Ascending aorta (tissue), 2 donors: ENCODE results near the gene CNGA2. TPM values are rescaled to one million over a fixed set of nuclear protein-coding genes. Genes with fewer than 3 reads are reported as not detected.

Source experiments
- DNase-seq, 2 donors: peaks; one replicate each; pipeline ENCODE4 v3.0.0-alpha.2; 2019; ENCODE audit warnings: low spot score in 2 of 2
- H3K27ac ChIP-seq, 2 donors: fragments of 200-600 bp; sonication (generic); one replicate each; pipeline ENCODE4 v1.5.1; 2016 to 2017; ENCODE audit warnings: mild to moderate bottlenecking in 1 of 2
- H3K27me3 ChIP-seq: fragments of 200-600 bp; sonication (generic); one replicate; pipeline ENCODE4 v1.5.1; 2017
- H3K36me3 ChIP-seq, 2 donors: fragments of 200-600 bp; sonication (generic); one replicate each; pipeline ENCODE4 v1.5.1; 2016
- H3K4me1 ChIP-seq, 2 donors: fragments of 200-600 bp; sonication (generic); one replicate each; pipeline ENCODE4 v1.5.1; 2016 to 2017; ENCODE audit warnings: mild to moderate bottlenecking in 1 of 2
- H3K4me3 ChIP-seq, 2 donors: fragments of 200-600 bp; sonication (generic); one replicate each; pipeline ENCODE4 v1.5.1; 2016 to 2017; ENCODE audit warnings: mild to moderate bottlenecking in 1 of 2
- H3K9me3 ChIP-seq, 2 donors: fragments of 200-600 bp; sonication (generic); one replicate each; pipeline ENCODE4 v1.5.1; 2016
- CTCF ChIP-seq, 3 experiments: fragments of 200-600 bp in 2 of 3; fragments of 450-650 bp in 1 of 3; sonication (generic) in 2 of 3; IDR thresholded peaks; one replicate each; pipeline ENCODE4 v1.5.1; 2016 to 2019; ENCODE audit warnings: antibody characterized with exemption in 3 of 3, mild to moderate bottlenecking in 1 of 3, moderate library complexity in 1 of 3
- intact Hi-C: fragments of 100-400 bp; cut with DNase I; formaldehyde crosslinking; loops from one replicate; pipeline ENCODE4 v1.15.1; 2023
- total RNA-seq: library from RNA; depleted of rRNA; stranded (reverse); fragments of >200 nt; gene quantifications from one replicate; pipeline ENCODE4 v1.1.0, GENCODE V29; 2016

Gene CNGA2
- total RNA-seq, 1 donor from 2014 or later, result not detected

GRCh38 chrX:151762802-151763201 lies 28.3 kb downstream of the CNGA2 start:
- H3K27ac ChIP-seq, result no peak overlapping the region
- H3K4me1 ChIP-seq, result no peaks in the 10 kb centered on the region
- no peaks in the 10 kb centered on the region for H3K27me3 ChIP-seq
- no peak for TF ChIP-seq CTCF (IDR thresholded peaks at IDR 0.05)
- no peak for DNase-seq
- intact Hi-C loops, result no loop called here
- no peaks in the 10 kb centered on the region for H3K9me3 ChIP-seq
- H3K4me3 ChIP-seq, result no peak overlapping the region
- no peaks in the 10 kb centered on the region for H3K36me3 ChIP-seq

GRCh38 chrX:151763711-151764110 lies 29.2 kb downstream of the CNGA2 start:
- no peaks in the 10 kb centered on the region for H3K27me3 ChIP-seq

GRCh38 chrX:151765026-151765425 lies 30.5 kb downstream of the CNGA2 start:
- H3K4me1 ChIP-seq, result no peaks in the 10 kb centered on the region
- no peaks in the 10 kb centered on the region for H3K36me3 ChIP-seq
- H3K27me3 ChIP-seq, result no peaks in the 10 kb centered on the region
- intact Hi-C loops, result no loop called here
- H3K4me3 ChIP-seq, result no peak overlapping the region
- no peak overlapping the region for H3K27ac ChIP-seq
- DNase-seq, result no peak
- H3K9me3 ChIP-seq, result no peaks in the 10 kb centered on the region
- no peak for TF ChIP-seq CTCF (IDR thresholded peaks at IDR 0.05)

More at GRCh38 chrX:151763711-151764110, 29.2 kb downstream of the CNGA2 start:
- DNase-seq, result no peak
- intact Hi-C loops, result no loop called here
- Histone ChIP-seq H3K4me1 (no peaks in the 10 kb centered on the region), H3K4me3 (no peak overlapping the region), H3K36me3 (no peaks in the 10 kb centered on the region), H3K27ac (no peak overlapping the region), H3K9me3 (no peaks in the 10 kb centered on the region)
- no peak for TF ChIP-seq CTCF (IDR thresholded peaks at IDR 0.05)

GRCh38 chrX:151771726-151772125 lies 37.2 kb downstream of the CNGA2 start:
- Histone ChIP-seq H3K36me3 (no peaks in the 10 kb centered on the region), H3K4me3 (no peak overlapping the region), H3K27ac (no peak overlapping the region), H3K27me3 (no peaks in the 10 kb centered on the region), H3K4me1 (no peaks in the 10 kb centered on the region), H3K9me3 (no peaks in the 10 kb centered on the region)
- DNase-seq, result no peak
- intact Hi-C loops, result no loop called here
- TF ChIP-seq CTCF (IDR thresholded peaks at IDR 0.05), result no peak

GRCh38 chrX:151773434-151773833 lies 38.9 kb downstream of the CNGA2 start:
- H3K9me3 ChIP-seq, result no peaks in the 10 kb centered on the region
- DNase-seq, result no peak
- TF ChIP-seq CTCF (IDR thresholded peaks at IDR 0.05), result no peak
- H3K4me3 ChIP-seq, result no peak overlapping the region
- intact Hi-C loops, result no loop called here
- no peak overlapping the region for H3K27ac ChIP-seq
- H3K36me3 ChIP-seq, result no peaks in the 10 kb centered on the region
- no peaks in the 10 kb centered on the region for H3K27me3 ChIP-seq
- no peaks in the 10 kb centered on the region for H3K4me1 ChIP-seq

- intact Hi-C loops, result no loop called here
- peak in 1 of 2 donors; percentile 7 for DNase-seq
Measured at GRCh38 chrX:151774421-151774820, 39.9 kb downstream of the CNGA2 start.

More at GRCh38 chrX:151774421-151774820, 39.9 kb downstream of the CNGA2 start:
- Histone ChIP-seq H3K4me1 (no peaks in the 10 kb centered on the region), H3K4me3 (no peak overlapping the region), H3K9me3 (no peaks in the 10 kb centered on the region), H3K27me3 (no peaks in the 10 kb centered on the region), H3K27ac (no peak overlapping the region), H3K36me3 (no peaks in the 10 kb centered on the region)
- no peak for TF ChIP-seq CTCF (IDR thresholded peaks at IDR 0.05)
